Measurements from ENCODE around the gene GSTA2. TPM values are rescaled to one million over a fixed set of nuclear protein-coding genes. Genes with fewer than 3 reads are reported as not detected.
"Not testable (repeated sequence)": the region's sequence is repeated elsewhere in the genome, so short reads cannot be mapped to it uniquely, and the experiment has no call there.

Gene GSTA2
- total and polyA plus RNA-seq, 12 donors: 0.32 to 8.4 (median 2.0) TPM

GRCh38 chr6:52787917-52788316, 24.6 kb upstream of the GSTA2 start:
- TF ChIP-seq POLR2A (IDR thresholded peaks at IDR 0.05) (no peak), CTCF (IDR thresholded peaks at IDR 0.05) (no peak)
- Histone ChIP-seq H3K27me3 (no peaks in the 10 kb centered on the region), H3K9me3 (replicated peaks in 1 of 3) (no peaks in the 10 kb centered on the region), H3K4me1 (replicated peaks in 1 of 2) (peaks cover 0 to 5% of the 10 kb centered on the region in 2 donors), H3K27ac (peak overlapping the region; percentile 30 to 81 (median 75)), H3K36me3 (replicated peaks in 1 of 2) (no peaks in the 10 kb centered on the region), H3K4me3 (no peak overlapping the region)
- intact Hi-C loops (cut with DNase I): no loop called here
- WGBS, 4 donors: 28 to 38% (median 30%) methylated on average over 3 of the region's 3 CpGs
- DNase-seq: peak in 4 of 7 donors; percentile 38 to 59 (median 46)

GRCh38 chr6:52786249-52786956, 23.1 kb upstream of the GSTA2 start:
- Histone ChIP-seq H3K27ac (peak overlapping the region in 4 of 5 donors; percentile 33 to 81 (median 68)), H3K27me3 (no peaks in the 10 kb centered on the region), H3K4me1 (replicated peaks in 1 of 2) (peaks cover 0 to 5% of the 10 kb centered on the region in 2 donors), H3K4me3 (no peak overlapping the region), H3K9me3 (replicated peaks in 1 of 3) (no peaks in the 10 kb centered on the region), H3K36me3 (replicated peaks in 1 of 2) (no peaks in the 10 kb centered on the region)
- TF ChIP-seq CTCF (IDR thresholded peaks at IDR 0.05) (no peak), POLR2A (IDR thresholded peaks at IDR 0.05) (no peak)
- WGBS, 4 donors: 94 to 95% (median 94%) methylated on average over 9 to 24 of the region's 24 CpGs
- no peak for DNase-seq
- intact Hi-C loops (cut with DNase I): no loop called here

DNA sequence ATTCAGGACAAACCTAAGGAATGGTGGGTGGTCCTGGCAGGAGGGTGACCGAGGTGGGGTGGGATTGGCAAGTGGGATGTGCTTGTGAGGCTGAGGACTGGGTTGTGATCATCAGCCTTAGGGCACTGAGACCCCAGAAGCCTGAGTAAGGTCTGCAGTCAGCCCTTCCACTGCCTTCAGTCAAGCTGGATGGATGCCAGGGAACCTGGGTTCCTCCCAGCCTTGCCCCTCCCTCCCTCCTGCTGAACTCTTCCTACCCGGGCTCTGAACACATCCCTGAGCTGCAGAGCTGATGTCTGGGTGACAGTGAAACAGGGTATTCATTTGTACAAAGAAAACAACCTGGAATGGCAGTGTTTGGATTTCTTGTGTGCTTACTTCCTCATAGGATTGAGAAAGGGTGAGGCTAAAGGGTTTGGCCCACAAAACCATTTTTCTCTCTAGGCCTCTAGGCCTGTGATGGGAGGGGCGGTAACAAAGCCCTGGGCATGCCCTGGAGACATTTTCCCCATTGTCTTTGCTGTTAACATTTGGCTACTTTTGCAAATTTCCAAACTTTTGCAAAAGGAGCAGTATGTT, 19.5 kb upstream of the GSTA2 start:
- 28 to 70% (median 37%) methylated on average over 2 to 3 of the region's 3 CpGs for WGBS, 4 donors
- H3K9me3 ChIP-seq (replicated peaks in 1 of 3); intact Hi-C loops (cut with DNase I); H3K36me3 ChIP-seq (replicated peaks in 1 of 2); H3K27ac ChIP-seq; DNase-seq; H3K4me1 ChIP-seq (replicated peaks in 1 of 2); H3K27me3 ChIP-seq; H3K4me3 ChIP-seq: not testable (repeated sequence)

GRCh38 chr6:52782209-52782608, 18.9 kb upstream of the GSTA2 start:
- H3K27me3 ChIP-seq; H3K4me3 ChIP-seq; intact Hi-C loops (cut with DNase I); H3K4me1 ChIP-seq (replicated peaks in 1 of 2); H3K36me3 ChIP-seq (replicated peaks in 1 of 2); H3K27ac ChIP-seq; DNase-seq; H3K9me3 ChIP-seq (replicated peaks in 1 of 3): not testable (repeated sequence)

DNA sequence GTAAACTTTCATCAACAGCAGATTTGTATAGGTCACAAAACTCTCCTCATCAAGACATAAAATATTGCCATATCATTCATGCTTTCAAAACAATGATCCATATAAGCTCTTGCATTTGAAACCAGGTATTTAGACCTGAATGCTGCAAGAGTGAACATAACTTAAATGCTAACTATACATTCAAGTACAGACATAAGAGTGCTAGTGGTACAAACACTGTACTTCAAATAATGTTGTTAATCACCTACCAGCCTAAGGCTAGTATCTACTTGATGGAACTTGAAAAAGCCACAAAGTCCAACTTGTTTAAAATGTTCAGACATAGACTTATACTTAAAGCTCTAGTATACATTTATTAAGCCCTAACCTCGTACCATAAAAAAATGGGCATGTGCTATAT, 16.0 kb upstream of the GSTA2 start:
- Histone ChIP-seq H3K27ac (no peak overlapping the region), H3K4me3 (no peak overlapping the region), H3K36me3 (replicated peaks in 1 of 2) (no peaks in the 10 kb centered on the region), H3K27me3 (no peaks in the 10 kb centered on the region), H3K4me1 (replicated peaks in 1 of 2) (no peaks in the 10 kb centered on the region), H3K9me3 (replicated peaks in 1 of 3) (no peaks in the 10 kb centered on the region)
- WGBS, 4 donors: 68 to 89% (median 78%) methylated on average over 1 of the region's 1 CpG
- no peak for DNase-seq
- no peak for TF ChIP-seq CTCF (IDR thresholded peaks at IDR 0.05)
- no peak for TF ChIP-seq POLR2A (IDR thresholded peaks at IDR 0.05)
- intact Hi-C loops (cut with DNase I): no loop called here

DNA sequence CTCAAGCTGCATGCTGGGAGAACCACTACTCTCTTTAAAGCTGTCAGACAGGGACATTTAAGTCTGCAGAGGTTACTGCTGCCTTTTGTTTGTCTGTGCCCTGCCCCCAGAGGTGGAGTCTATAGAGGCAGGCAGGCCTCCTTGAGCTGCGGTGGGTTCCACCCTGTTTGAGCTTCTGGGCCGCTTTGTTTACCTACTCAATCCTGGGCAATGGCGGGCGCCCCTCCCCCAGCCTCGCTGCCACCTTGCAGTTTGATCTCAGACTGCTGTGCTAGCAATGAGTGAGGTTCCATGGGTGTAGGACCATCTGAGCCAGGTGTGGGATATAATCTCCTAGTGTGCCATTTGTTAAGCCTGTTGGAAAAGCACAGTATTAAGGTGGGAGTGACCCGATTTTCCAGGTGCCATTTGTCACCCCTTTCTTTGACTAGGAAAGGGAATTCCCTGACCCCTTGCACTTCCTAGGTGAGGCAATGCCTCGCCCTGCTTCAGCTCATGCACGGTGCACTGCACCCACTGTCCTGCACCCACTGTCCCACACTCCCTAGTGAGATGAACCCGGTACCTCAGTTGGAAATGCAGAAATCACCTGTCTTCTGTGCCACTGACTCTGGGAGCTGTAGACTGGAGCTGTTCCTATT, 13.6 kb upstream of the GSTA2 start:
- 89 to 99% (median 92%) methylated on average over 3 to 9 of the region's 9 CpGs for WGBS, 4 donors
- H3K27ac ChIP-seq; H3K4me1 ChIP-seq (replicated peaks in 1 of 2); H3K36me3 ChIP-seq (replicated peaks in 1 of 2); DNase-seq; H3K9me3 ChIP-seq (replicated peaks in 1 of 3); H3K27me3 ChIP-seq; H3K4me3 ChIP-seq; intact Hi-C loops (cut with DNase I): not testable (repeated sequence)

GRCh38 chr6:52769399-52769798, 6.1 kb upstream of the GSTA2 start:
- H3K4me1 ChIP-seq (replicated peaks in 1 of 2); H3K36me3 ChIP-seq (replicated peaks in 1 of 2); H3K27ac ChIP-seq; H3K4me3 ChIP-seq; H3K9me3 ChIP-seq (replicated peaks in 1 of 3); intact Hi-C loops (cut with DNase I); H3K27me3 ChIP-seq; DNase-seq: not testable (repeated sequence)
- 84 to 88% (median 86%) methylated on average over 4 of the region's 4 CpGs for WGBS, 4 donors

DNA sequence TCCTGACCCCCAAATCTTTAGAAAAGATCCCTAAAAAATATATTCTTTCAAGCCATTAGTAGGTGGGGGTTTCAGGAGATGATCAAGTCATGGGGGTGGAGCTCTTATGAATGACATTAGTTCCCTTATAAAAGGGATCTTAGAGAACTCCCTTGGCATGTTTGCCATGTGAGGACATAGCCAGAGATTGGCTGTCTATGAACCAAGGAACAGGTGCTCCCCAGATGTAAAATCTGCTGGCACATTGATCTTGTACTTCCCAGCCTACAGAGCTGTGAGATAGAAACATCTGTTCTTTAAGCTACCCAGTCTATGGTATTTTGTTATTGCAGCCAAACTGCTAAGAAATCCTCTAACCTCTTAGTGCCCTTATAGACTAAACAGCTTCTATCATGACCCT, 4.4 kb upstream of the GSTA2 start:
- H3K4me1 ChIP-seq (replicated peaks in 1 of 2); H3K36me3 ChIP-seq (replicated peaks in 1 of 2); H3K27me3 ChIP-seq; intact Hi-C loops (cut with DNase I); DNase-seq; H3K27ac ChIP-seq; H3K4me3 ChIP-seq; H3K9me3 ChIP-seq (replicated peaks in 1 of 3): not testable (repeated sequence)

All from adrenal gland (tissue), 12 donors.